ENCODE measurements around the gene BLOC1S5.
A peak's percentile ranks its signal among the peaks of the same experiment; 100 is the strongest.
"Not testable (repeated sequence)": the region's sequence is repeated elsewhere in the genome, so short reads cannot be mapped to it uniquely, and the experiment has no call there.

The BLOC1S5 gene

GRCh38 chr6:7993399-7993798 lies 70.8 kb downstream of the BLOC1S5 start:
- no peak for DNase-seq (ENCODE audit: low spot score)

GRCh38 chr6:7992002-7992815 lies 72.0 kb downstream of the BLOC1S5 start:
- peak; percentile 80 for DNase-seq (ENCODE audit: low spot score)

- DNase-seq (ENCODE audit: low spot score), result no peak
Measured at GRCh38 chr6:7991536-7991935, 72.7 kb downstream of the BLOC1S5 start.

- DNase-seq (ENCODE audit: low spot score), result no peak
Measured at GRCh38 chr6:7986219-7986618, 78.0 kb downstream of the BLOC1S5 start.

- not testable (repeated sequence) for DNase-seq (ENCODE audit: low spot score)
Measured at GRCh38 chr6:7983967-7984366, 80.2 kb downstream of the BLOC1S5 start.

GRCh38 chr6:7979831-7980230 lies 84.4 kb downstream of the BLOC1S5 start:
- DNase-seq (ENCODE audit: low spot score), result no peak

- DNase-seq (ENCODE audit: low spot score), result no peak
Measured at GRCh38 chr6:7978736-7979135, 85.5 kb downstream of the BLOC1S5 start.

- no peak for DNase-seq (ENCODE audit: low spot score)
Measured at GRCh38 chr6:7976485-7977056, 87.6 kb downstream of the BLOC1S5 start.

- DNase-seq (ENCODE audit: low spot score), result no peak
Measured at GRCh38 chr6:7975764-7976146, 88.4 kb downstream of the BLOC1S5 start.

GRCh38 chr6:7974938-7975763 lies 89.0 kb downstream of the BLOC1S5 start:
- peak; percentile 97 for DNase-seq (ENCODE audit: low spot score)

GRCh38 chr6:7974565-7974937 lies 89.6 kb downstream of the BLOC1S5 start:
- DNase-seq (ENCODE audit: low spot score), result no peak

GRCh38 chr6:7973584-7973983 lies 90.6 kb downstream of the BLOC1S5 start:
- DNase-seq (ENCODE audit: low spot score), result no peak

GRCh38 chr6:7971499-7971898 lies 92.7 kb downstream of the BLOC1S5 start:
- no peak for DNase-seq (ENCODE audit: low spot score)

- DNase-seq (ENCODE audit: low spot score), result no peak
Measured at GRCh38 chr6:7970616-7971015, 93.6 kb downstream of the BLOC1S5 start.
